PFSK-1 (cell line): ENCODE measurements around the gene KCNG3. TPM values are rescaled to one million over a fixed set of nuclear protein-coding genes. Genes with fewer than 3 reads are reported as not detected.

Experiments
- FOXP2 ChIP-seq: optimal IDR thresholded peaks from 2 replicates; pipeline ENCODE3; 2011; ENCODE audit warnings: borderline replicate concordance, control low read depth, inconsistent platforms; ENCODE audit not compliant: insufficient read depth; ENCODE audit errors: extremely low read length, extremely low read depth
- POLR2AphosphoS5 ChIP-seq: IDR thresholded peaks from 2 replicates; pipeline ENCODE4 v1.6.1; 2012; ENCODE audit warnings: low read depth, mild to moderate bottlenecking, control low read depth, low read length, moderate library complexity
- REST ChIP-seq, 2 experiments: IDR thresholded peaks; 2 replicates each; pipeline versions ENCODE4 v1.6.1 to v1.8.0; 2011 to 2012; ENCODE audit warnings: low read depth in 2 of 2, low read length in 2 of 2, control low read depth in 1 of 2, inconsistent platforms in 1 of 2, mild to moderate bottlenecking in 1 of 2, moderate library complexity in 1 of 2; ENCODE audit not compliant: insufficient read depth in 1 of 2
- SIN3A ChIP-seq: IDR thresholded peaks from 2 replicates; pipeline ENCODE4 v1.6.1; 2012; ENCODE audit warnings: mild to moderate bottlenecking, low read length, moderate library complexity, borderline replicate concordance; ENCODE audit not compliant: insufficient read depth
- TAF1 ChIP-seq: IDR thresholded peaks from 2 replicates; pipeline ENCODE4 v1.6.1; 2012; ENCODE audit warnings: low read length, control low read depth, borderline replicate concordance; ENCODE audit not compliant: insufficient read depth
- polyA plus RNA-seq: library from polyadenylated mRNA; unstranded; fragments of >200 nt; gene quantifications from one replicate; pipeline ENCODE4 v1.2.1, GENCODE V29; 2012; ENCODE audit warnings: low read depth, missing spikeins; ENCODE audit not compliant: insufficient read length

Gene KCNG3
- 0.18 TPM for polyA plus RNA-seq

DNA sequence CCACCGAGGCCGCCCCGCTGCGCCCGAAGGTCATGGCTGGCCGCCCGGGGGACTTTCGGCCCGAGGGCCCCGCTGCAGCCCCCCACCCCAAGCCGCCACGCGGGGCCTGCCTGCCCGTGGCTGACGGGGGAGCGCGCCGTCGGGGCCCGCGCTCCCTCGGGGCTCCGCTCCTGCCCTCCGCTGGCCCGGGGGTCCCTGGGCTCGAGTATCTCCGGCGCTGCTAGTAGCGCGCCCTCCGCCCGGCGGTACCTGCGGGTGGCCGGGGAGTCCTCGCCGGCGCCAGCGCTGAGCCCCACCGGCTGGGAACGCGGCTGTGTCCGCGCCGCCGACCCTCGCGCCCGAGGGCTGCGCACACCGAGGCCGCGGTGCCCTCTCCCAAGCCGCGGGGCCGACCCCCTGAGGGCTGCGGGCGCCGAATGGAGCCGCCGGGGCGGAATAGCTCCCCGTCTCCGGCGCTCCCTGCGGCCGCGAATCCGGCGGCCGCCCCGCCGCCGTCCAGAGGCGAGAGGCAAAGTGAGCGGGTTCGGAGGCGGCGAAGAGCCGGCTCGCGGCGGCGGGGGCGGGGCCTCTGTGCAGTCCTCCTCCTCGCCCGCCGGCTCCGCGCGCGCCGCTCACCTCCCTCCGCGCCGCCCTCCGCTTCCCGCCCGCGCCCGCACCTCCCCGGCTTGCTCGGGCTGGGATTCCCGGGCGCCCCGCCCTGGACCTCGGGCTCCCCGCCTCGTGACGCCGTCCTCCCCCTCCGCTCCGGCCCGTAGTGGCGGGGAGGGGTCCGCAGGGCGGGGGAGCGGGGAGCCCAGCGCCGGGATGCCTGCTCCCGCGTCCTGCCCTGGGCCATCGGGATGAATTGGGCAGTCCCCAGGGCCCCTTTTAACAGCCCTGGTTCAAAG lies at the start of gene KCNG3:
TSS of gene KCNG3 (minus strand) at position 515 of the 887 bp plus-strand sequence. CDS start at position 34, 481 bp downstream.
- no peak; the same call in 1 of the 2 replicates for TF ChIP-seq POLR2AphosphoS5
- no peak for TF ChIP-seq REST (IDR thresholded peaks at IDR 0.05; ENCODE audit: insufficient read depth in 1 of 2, low read depth in 2 of 2, low read length in 2 of 2)
- no peak for TF ChIP-seq SIN3A
- no peak for TF ChIP-seq FOXP2
- no peak for TF ChIP-seq TAF1

DNA sequence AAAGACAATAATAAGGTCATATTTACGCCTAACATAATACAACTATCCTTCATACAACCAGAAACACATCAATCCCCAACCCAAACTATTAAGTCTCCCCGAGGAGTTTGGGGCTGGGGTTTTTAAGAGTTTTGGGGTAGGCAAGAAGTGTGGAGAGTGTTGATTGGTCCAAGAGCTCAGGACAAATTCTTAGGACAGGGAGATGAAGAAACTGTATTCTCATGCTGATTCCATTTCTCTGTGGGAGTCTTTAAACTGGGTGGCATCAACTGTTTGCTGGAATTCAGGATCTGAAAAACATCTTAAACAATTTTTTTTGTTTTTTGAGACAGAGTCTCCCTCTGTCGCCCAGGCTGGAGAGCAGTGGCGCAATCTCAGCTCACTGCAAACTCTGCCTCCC lies 49.1 kb upstream of the KCNG3 start:
- TF ChIP-seq REST (IDR thresholded peaks at IDR 0.05; ENCODE audit: insufficient read depth in 1 of 2, low read depth in 2 of 2, low read length in 2 of 2) (no peak), POLR2AphosphoS5 (no peak), TAF1 (no peak), FOXP2 (no peak), SIN3A (no peak)

GRCh38 chr2:42537493-42537892 lies 43.7 kb upstream of the KCNG3 start:
- TF ChIP-seq TAF1 (no peak), FOXP2 (no peak), POLR2AphosphoS5 (no peak), REST (IDR thresholded peaks at IDR 0.05; ENCODE audit: insufficient read depth in 1 of 2, low read depth in 2 of 2, low read length in 2 of 2) (no peak), SIN3A (no peak)

DNA sequence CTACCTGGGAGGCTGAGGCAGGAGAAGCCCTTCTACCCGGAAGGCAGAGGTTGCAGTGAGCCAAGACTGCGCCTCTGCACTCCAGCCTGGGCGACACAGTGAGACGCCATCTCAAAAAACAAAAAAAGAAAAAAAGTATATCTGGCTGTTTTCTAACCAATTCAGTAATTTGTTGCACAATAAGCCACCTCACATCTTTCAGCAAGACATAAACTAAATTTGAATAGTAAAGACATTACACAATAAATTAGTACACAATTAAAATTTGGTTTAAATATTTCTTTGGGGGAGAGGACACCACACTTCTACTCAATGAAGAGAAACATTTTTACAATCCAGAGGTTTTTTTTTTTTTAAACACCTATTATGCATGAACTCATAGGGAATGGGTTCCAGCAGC lies 38.6 kb upstream of the KCNG3 start:
- no peak for TF ChIP-seq REST (IDR thresholded peaks at IDR 0.05; ENCODE audit: insufficient read depth in 1 of 2, low read depth in 2 of 2, low read length in 2 of 2)
- no peak for TF ChIP-seq TAF1
- TF ChIP-seq FOXP2 = no peak
- no peak for TF ChIP-seq POLR2AphosphoS5
- no peak for TF ChIP-seq SIN3A

DNA sequence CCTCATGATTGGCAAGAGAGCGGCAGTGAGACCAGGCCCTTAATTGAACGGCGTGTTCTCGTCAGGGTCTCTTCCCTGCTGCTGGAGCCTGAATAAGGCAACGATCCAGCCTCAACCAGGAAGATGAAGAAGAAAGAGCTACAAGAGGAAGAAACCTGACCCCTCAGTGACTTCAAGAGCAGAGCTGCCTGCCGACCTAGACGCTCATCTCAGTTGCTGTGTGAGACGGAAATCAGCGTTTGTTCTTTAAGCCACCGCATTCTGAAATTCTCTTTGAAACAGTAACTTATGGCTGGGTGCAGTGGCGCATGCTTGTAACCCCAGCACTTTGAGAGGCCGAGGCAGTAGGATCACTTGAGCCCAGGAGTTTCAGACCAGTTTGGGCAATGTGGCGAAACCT lies 29.6 kb upstream of the KCNG3 start:
- TF ChIP-seq FOXP2 = no peak
- TF ChIP-seq SIN3A = no peak
- TF ChIP-seq TAF1 = no peak
- TF ChIP-seq POLR2AphosphoS5 = no peak
- TF ChIP-seq REST (IDR thresholded peaks at IDR 0.05; ENCODE audit: insufficient read depth in 1 of 2, low read depth in 2 of 2, low read length in 2 of 2) = no peak
